Osteoblast (primary cell): ENCODE measurements around the gene PEF1. TPM values are rescaled to one million over a fixed set of nuclear protein-coding genes. Genes with fewer than 3 reads are reported as not detected.
A peak's percentile ranks its signal among the peaks of the same experiment; 100 is the strongest.

Experiments used
- DNase-seq: peaks from one replicate; pipeline ENCODE4 v3.0.0; 2011; ENCODE audit warnings: low spot score, mixed read lengths; ENCODE audit not compliant: insufficient read length; ENCODE audit errors: missing footprints
- H2AFZ ChIP-seq: 2 replicates; pipeline ENCODE4 v1.6.0; 2011; ENCODE audit warnings: mild to moderate bottlenecking, low read length
- H3K27ac ChIP-seq: 2 replicates; pipeline ENCODE4 v1.5.1; 2011; ENCODE audit warnings: mild to moderate bottlenecking, low read depth, low read length, moderate library complexity
- H3K27me3 ChIP-seq: 2 replicates; pipeline ENCODE4 v1.6.0; 2012; ENCODE audit warnings: mild to moderate bottlenecking, control low read depth, inconsistent platforms, low read length, moderate library complexity; ENCODE audit not compliant: insufficient read depth
- H3K36me3 ChIP-seq: 2 replicates; pipeline ENCODE4 v1.5.1; 2011; ENCODE audit warnings: mild to moderate bottlenecking, low read length, control low read depth, moderate library complexity; ENCODE audit not compliant: insufficient read depth
- H3K4me1 ChIP-seq: 2 replicates; pipeline ENCODE4 v1.5.1; 2011; ENCODE audit warnings: mild to moderate bottlenecking, low read length, control low read depth, moderate library complexity; ENCODE audit not compliant: insufficient read depth
- H3K4me2 ChIP-seq: 2 replicates; pipeline ENCODE4 v1.6.0; 2011; ENCODE audit warnings: mild to moderate bottlenecking, low read length; ENCODE audit not compliant: insufficient read depth
- H3K4me3 ChIP-seq: fragments of 200-600 bp; sonication (generic); 3 replicates; pipeline ENCODE4 v1.5.1; 2012; ENCODE audit warnings: mild to moderate bottlenecking, low read length, inconsistent platforms; ENCODE audit not compliant: insufficient read depth
- H3K79me2 ChIP-seq: 2 replicates; pipeline ENCODE4 v1.6.0; 2012; ENCODE audit warnings: mild to moderate bottlenecking, low read length, control low read depth, inconsistent platforms; ENCODE audit not compliant: insufficient read depth
- H3K9me3 ChIP-seq: 2 replicates; pipeline ENCODE4 v1.5.1; 2011; ENCODE audit warnings: low read depth, low read length, control low read depth
- H4K20me1 ChIP-seq: 2 replicates; pipeline ENCODE4 v1.6.0; 2012; ENCODE audit warnings: mild to moderate bottlenecking, low read length, control low read depth; ENCODE audit not compliant: insufficient read depth
- total RNA-seq: library from RNA; depleted of rRNA; stranded (reverse); fragments of >200 nt; gene quantifications from 2 replicates; pipeline ENCODE4 v1.2.3, GENCODE V29; 2012
- TF ChIP-seq, protein P1 (sequence below): IDR thresholded peaks from 2 replicates; pipeline ENCODE4 v1.5.1; 2011; ENCODE audit warnings: mild to moderate bottlenecking, low read depth, low read length, moderate library complexity; ENCODE audit errors: extremely low read depth

PEF1 gene
- total RNA-seq, 1 donor = 86.5 TPM

DNA sequence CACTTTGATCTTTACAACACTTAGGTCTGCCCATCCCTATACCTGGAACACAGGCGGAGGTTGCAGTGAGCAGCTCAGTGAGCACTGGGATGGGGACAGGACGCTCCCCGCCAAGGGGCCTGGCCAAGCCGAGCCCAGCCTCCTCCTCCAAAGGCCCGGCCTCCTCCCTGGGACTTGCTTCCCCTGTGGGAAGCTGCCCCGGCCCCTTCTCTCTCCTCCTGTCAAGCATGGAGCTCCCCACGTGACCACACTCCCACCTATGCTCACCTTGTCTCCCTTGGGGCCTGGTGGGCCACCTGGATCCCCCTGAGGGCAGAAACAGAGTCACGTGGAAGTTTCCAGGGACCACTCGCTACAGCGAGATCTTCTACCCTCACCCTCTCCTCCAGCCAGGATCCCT, 46.2 kb upstream of the PEF1 start:
- H3K79me2 ChIP-seq = peaks cover 2% of the 10 kb centered on the region
- H3K4me2 ChIP-seq = no peak overlapping the region
- TF ChIP-seq, protein P1, sequence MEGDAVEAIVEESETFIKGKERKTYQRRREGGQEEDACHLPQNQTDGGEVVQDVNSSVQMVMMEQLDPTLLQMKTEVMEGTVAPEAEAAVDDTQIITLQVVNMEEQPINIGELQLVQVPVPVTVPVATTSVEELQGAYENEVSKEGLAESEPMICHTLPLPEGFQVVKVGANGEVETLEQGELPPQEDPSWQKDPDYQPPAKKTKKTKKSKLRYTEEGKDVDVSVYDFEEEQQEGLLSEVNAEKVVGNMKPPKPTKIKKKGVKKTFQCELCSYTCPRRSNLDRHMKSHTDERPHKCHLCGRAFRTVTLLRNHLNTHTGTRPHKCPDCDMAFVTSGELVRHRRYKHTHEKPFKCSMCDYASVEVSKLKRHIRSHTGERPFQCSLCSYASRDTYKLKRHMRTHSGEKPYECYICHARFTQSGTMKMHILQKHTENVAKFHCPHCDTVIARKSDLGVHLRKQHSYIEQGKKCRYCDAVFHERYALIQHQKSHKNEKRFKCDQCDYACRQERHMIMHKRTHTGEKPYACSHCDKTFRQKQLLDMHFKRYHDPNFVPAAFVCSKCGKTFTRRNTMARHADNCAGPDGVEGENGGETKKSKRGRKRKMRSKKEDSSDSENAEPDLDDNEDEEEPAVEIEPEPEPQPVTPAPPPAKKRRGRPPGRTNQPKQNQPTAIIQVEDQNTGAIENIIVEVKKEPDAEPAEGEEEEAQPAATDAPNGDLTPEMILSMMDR = no peak
- H3K36me3 ChIP-seq = peaks cover 88% of the 10 kb centered on the region
- H3K27ac ChIP-seq = peak overlapping the region; percentile 71
- no peaks in the 10 kb centered on the region for H3K27me3 ChIP-seq
- no peak for DNase-seq
- peaks cover 17% of the 10 kb centered on the region for H3K4me1 ChIP-seq
- H2AFZ ChIP-seq = no peak overlapping the region
- no peak overlapping the region for H3K4me3 ChIP-seq
- H4K20me1 ChIP-seq = peaks cover 9% of the 10 kb centered on the region
- no peaks in the 10 kb centered on the region for H3K9me3 ChIP-seq

DNA sequence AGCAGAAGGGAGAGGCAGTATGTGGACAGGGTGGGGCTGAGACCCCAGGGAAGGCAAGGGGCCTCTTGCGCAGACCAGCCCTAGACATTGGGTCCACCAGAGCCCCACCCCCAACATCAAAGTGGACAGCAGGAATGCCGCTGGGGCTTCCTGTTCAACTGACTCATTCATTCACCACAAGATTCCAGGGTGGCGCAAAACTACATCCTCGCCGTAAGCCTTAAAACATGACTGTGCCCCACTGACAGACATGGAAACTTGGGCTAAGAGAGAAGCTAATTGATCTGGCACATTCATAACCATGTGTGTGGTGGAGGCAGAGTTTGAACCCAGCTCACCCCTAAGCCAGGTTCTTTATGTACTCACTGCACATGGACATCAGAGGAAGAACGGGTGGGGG, 45.2 kb upstream of the PEF1 start:
- TF ChIP-seq, protein P1 = no peak
- Histone ChIP-seq H3K9me3 (no peaks in the 10 kb centered on the region), H3K4me1 (peaks cover 17% of the 10 kb centered on the region), H3K27me3 (no peaks in the 10 kb centered on the region), H3K4me2 (peak overlapping the region; percentile 52), H3K79me2 (peaks cover 2% of the 10 kb centered on the region), H4K20me1 (peaks cover 6% of the 10 kb centered on the region), H2AFZ (no peak overlapping the region), H3K27ac (peak overlapping the region; percentile 71), H3K4me3 (peak overlapping the region; percentile 20), H3K36me3 (peaks cover 88% of the 10 kb centered on the region)
- peak; percentile 99 for DNase-seq

DNA sequence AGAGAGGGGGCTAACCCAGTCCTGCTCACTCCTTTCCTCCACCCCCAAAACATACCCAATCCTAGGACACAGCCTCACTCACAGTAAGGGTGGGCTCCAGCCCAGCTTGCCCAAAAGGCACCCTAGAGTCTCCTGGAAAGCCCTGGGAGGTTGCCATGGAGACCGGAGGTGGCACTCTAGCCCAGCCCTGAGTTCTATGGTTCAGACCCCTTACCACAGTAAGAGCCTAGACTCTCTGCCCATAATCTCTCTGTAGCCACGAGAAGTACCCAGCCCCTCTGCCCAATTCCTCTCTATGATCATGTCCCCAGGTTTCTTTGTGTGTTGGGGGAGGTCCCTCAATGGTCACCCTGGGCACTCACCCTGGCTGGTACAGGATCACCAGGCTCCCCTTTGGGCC, 44.7 kb upstream of the PEF1 start:
- Histone ChIP-seq H3K79me2 (peaks cover 2% of the 10 kb centered on the region), H3K36me3 (peaks cover 88% of the 10 kb centered on the region), H2AFZ (no peak overlapping the region), H4K20me1 (peaks cover 6% of the 10 kb centered on the region), H3K9me3 (no peaks in the 10 kb centered on the region), H3K27ac (peak overlapping the region; percentile 71), H3K4me3 (peak overlapping the region; percentile 20), H3K4me2 (peak overlapping the region; percentile 52), H3K27me3 (no peaks in the 10 kb centered on the region), H3K4me1 (peaks cover 17% of the 10 kb centered on the region)
- no peak for DNase-seq
- TF ChIP-seq, protein P1 = no peak

DNA sequence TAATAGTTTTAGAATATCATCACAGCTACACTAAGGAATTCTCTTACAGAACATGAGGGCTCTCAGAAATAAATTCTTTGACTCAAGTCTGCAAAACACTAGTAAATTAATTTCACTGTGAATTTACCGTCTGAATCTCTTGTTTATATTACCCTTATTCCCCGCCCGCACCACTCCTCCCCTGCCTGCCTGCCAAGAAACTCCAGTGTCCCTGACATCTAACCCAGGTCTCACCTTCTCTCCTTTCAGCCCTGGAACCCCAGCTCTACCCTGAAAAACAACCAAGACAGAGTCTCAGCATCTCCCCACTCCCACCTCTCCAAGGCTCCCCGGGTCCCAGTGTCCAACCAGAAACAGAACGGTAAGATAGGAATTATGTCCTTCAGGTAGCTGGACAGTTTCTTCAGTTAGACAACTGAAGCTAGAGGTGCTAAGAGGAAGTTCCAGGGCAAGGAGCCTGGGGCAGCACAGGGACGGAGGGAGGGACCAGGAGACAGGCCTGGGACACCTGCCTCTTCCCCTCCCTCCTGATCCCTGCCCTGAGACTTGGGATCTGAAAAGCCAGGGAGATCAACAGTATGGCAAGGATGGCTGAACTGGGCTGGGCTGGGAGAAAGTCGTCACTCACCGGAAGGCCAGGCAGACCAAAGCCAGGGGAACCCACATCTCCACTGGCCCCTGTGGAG, 43.7 kb upstream of the PEF1 start:
- Histone ChIP-seq H3K79me2 (peaks cover 2% of the 10 kb centered on the region), H3K27ac (no peak overlapping the region), H3K27me3 (no peaks in the 10 kb centered on the region), H3K4me3 (no peak overlapping the region), H4K20me1 (no peaks in the 10 kb centered on the region), H3K9me3 (no peaks in the 10 kb centered on the region), H3K4me1 (peaks cover 17% of the 10 kb centered on the region), H3K36me3 (peaks cover 88% of the 10 kb centered on the region), H3K4me2 (no peak overlapping the region), H2AFZ (no peak overlapping the region)
- DNase-seq = no peak
- TF ChIP-seq, protein P1 = no peak
